Measurements from ENCODE around the gene MDM2. TPM values are rescaled to one million over a fixed set of nuclear protein-coding genes. Genes with fewer than 3 reads are reported as not detected.

MDM2 gene
- 10 to 100 TPM; 49.3 to 77.0 (median 62.5) TPM for polyA plus RNA-seq (ENCODE audit: insufficient read length in 4 of 4)

GRCh38 chr12:68807576-68808387 lies at the start of gene MDM2:
MDM2 (plus strand) TSS chr12:68808177; CDS start chr12:68808478, 301 bp downstream.
- DNase-seq (ENCODE audit: low read depth in 4 of 4, low spot score in 3 of 4), result peak; percentile 83 to 87 (median 84)

GRCh38 chr12:68759852-68760251 lies 48.1 kb upstream of the MDM2 start:
- no peak for DNase-seq (ENCODE audit: low read depth in 4 of 4, low spot score in 3 of 4)

- no peak for DNase-seq (ENCODE audit: low read depth in 4 of 4, low spot score in 3 of 4)
Measured at GRCh38 chr12:68760806-68761441, 47.1 kb upstream of the MDM2 start.

- no peak for DNase-seq (ENCODE audit: low read depth in 4 of 4, low spot score in 3 of 4)
Measured at GRCh38 chr12:68761442-68761812, 46.5 kb upstream of the MDM2 start.

GRCh38 chr12:68761901-68762630 lies 45.9 kb upstream of the MDM2 start:
- DNase-seq (ENCODE audit: low read depth in 4 of 4, low spot score in 3 of 4), result no peak

- DNase-seq (ENCODE audit: low read depth in 4 of 4, low spot score in 3 of 4), result no peak
Measured at GRCh38 chr12:68762691-68763090, 45.3 kb upstream of the MDM2 start.

- DNase-seq (ENCODE audit: low read depth in 4 of 4, low spot score in 3 of 4), result no peak
Measured at GRCh38 chr12:68765696-68766095, 42.3 kb upstream of the MDM2 start.

GRCh38 chr12:68766646-68767045 lies 41.3 kb upstream of the MDM2 start:
- DNase-seq (ENCODE audit: low read depth in 4 of 4, low spot score in 3 of 4), result no peak

- no peak for DNase-seq (ENCODE audit: low read depth in 4 of 4, low spot score in 3 of 4)
Measured at GRCh38 chr12:68767191-68767590, 40.8 kb upstream of the MDM2 start.

- DNase-seq (ENCODE audit: low read depth in 4 of 4, low spot score in 3 of 4), result no peak
Measured at GRCh38 chr12:68768431-68768939, 39.5 kb upstream of the MDM2 start.

GRCh38 chr12:68769941-68770340 lies 38.0 kb upstream of the MDM2 start:
- DNase-seq (ENCODE audit: low read depth in 4 of 4, low spot score in 3 of 4), result no peak

GRCh38 chr12:68771223-68771925 lies 36.6 kb upstream of the MDM2 start:
- DNase-seq (ENCODE audit: low read depth in 4 of 4, low spot score in 3 of 4), result no peak

GRCh38 chr12:68772714-68773113 lies 35.3 kb upstream of the MDM2 start:
- DNase-seq (ENCODE audit: low read depth in 4 of 4, low spot score in 3 of 4), result no peak

GRCh38 chr12:68773582-68773981 lies 34.4 kb upstream of the MDM2 start:
- DNase-seq (ENCODE audit: low read depth in 4 of 4, low spot score in 3 of 4), result no peak

GRCh38 chr12:68775121-68775630 lies 32.8 kb upstream of the MDM2 start:
- DNase-seq (ENCODE audit: low read depth in 4 of 4, low spot score in 3 of 4), result no peak

- no peak for DNase-seq (ENCODE audit: low read depth in 4 of 4, low spot score in 3 of 4)
Measured at GRCh38 chr12:68776976-68777610, 30.9 kb upstream of the MDM2 start.

GRCh38 chr12:68779280-68779679 lies 28.7 kb upstream of the MDM2 start:
- no peak for DNase-seq (ENCODE audit: low read depth in 4 of 4, low spot score in 3 of 4)

- no peak for DNase-seq (ENCODE audit: low read depth in 4 of 4, low spot score in 3 of 4)
Measured at GRCh38 chr12:68780731-68781130, 27.2 kb upstream of the MDM2 start.

GRCh38 chr12:68781728-68782127 lies 26.2 kb upstream of the MDM2 start:
- DNase-seq (ENCODE audit: low read depth in 4 of 4, low spot score in 3 of 4), result no peak

GRCh38 chr12:68784015-68784414 lies 24.0 kb upstream of the MDM2 start:
- DNase-seq (ENCODE audit: low read depth in 4 of 4, low spot score in 3 of 4), result no peak
